ENCODE measurements around the gene COPRS.

Gene COPRS

DNA sequence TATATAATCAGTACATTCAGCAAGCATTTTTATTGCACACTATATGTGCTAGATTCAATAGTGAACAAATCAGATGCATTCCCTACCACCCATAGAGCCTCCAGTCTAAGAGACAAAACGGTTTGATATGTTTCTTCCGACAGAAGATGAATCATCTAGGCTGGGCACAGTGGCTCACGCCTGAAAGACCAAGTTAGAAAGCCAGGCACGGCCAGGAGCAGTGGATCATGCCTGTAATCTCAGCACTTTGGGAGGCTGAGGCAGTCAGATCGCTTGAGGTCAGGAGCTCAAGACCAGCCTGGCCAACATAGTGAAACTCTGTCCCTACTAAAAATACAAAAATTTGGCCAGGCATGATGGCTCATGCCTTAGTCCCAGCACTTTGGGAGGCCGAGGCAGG lies 18.3 kb upstream of the COPRS start:
- H3K27me3 ChIP-seq (ENCODE audit: control insufficient read depth in 1 of 2, insufficient read depth in 2 of 2, low read length in 2 of 2) = no peaks in the 10 kb centered on the region
- peaks cover 66% of the 10 kb centered on the region for H3K36me3 ChIP-seq (ENCODE audit: insufficient read depth, low read length)
- no peak overlapping the region for H3K4me3 ChIP-seq (ENCODE audit: low read depth in 1 of 2, low read length in 2 of 2)
- H3K9ac ChIP-seq (ENCODE audit: low read length) = no peak overlapping the region
- no peaks in the 10 kb centered on the region for H3K9me3 ChIP-seq (ENCODE audit: low read length)
- no peak overlapping the region for H3K27ac ChIP-seq (ENCODE audit: low read depth, low read length)
- H3K4me1 ChIP-seq (ENCODE audit: insufficient read depth, low read length) = no peaks in the 10 kb centered on the region

- peaks cover 59% of the 10 kb centered on the region for H3K36me3 ChIP-seq (ENCODE audit: insufficient read depth, low read length)
- no peak overlapping the region for H3K27ac ChIP-seq (ENCODE audit: low read depth, low read length)
- H3K9ac ChIP-seq (ENCODE audit: low read length) = no peak overlapping the region
- H3K9me3 ChIP-seq (ENCODE audit: low read length) = no peaks in the 10 kb centered on the region
- H3K4me1 ChIP-seq (ENCODE audit: insufficient read depth, low read length) = no peaks in the 10 kb centered on the region
- no peaks in the 10 kb centered on the region for H3K27me3 ChIP-seq (ENCODE audit: control insufficient read depth in 1 of 2, insufficient read depth in 2 of 2, low read length in 2 of 2)
- H3K4me3 ChIP-seq (ENCODE audit: low read depth in 1 of 2, low read length in 2 of 2) = no peak overlapping the region
Observed at GRCh38 chr17:31875081-31875480, 16.0 kb upstream of the COPRS start.

GRCh38 chr17:31869797-31870568 lies 10.9 kb upstream of the COPRS start:
- H3K9me3 ChIP-seq (ENCODE audit: low read length) = no peaks in the 10 kb centered on the region
- H3K27ac ChIP-seq (ENCODE audit: low read depth, low read length) = no peak overlapping the region
- no peak overlapping the region for H3K4me3 ChIP-seq (ENCODE audit: low read depth in 1 of 2, low read length in 2 of 2)
- no peaks in the 10 kb centered on the region for H3K4me1 ChIP-seq (ENCODE audit: insufficient read depth, low read length)
- no peak overlapping the region for H3K9ac ChIP-seq (ENCODE audit: low read length)
- peaks cover 47% of the 10 kb centered on the region for H3K36me3 ChIP-seq (ENCODE audit: insufficient read depth, low read length)
- H3K27me3 ChIP-seq (ENCODE audit: control insufficient read depth in 1 of 2, insufficient read depth in 2 of 2, low read length in 2 of 2) = no peaks in the 10 kb centered on the region

- H3K36me3 ChIP-seq (ENCODE audit: insufficient read depth, low read length) = peaks cover 51% of the 10 kb centered on the region
Observed at GRCh38 chr17:31869031-31869430, 10.0 kb upstream of the COPRS start.

GRCh38 chr17:31859487-31860008 lies 504 bp upstream of the COPRS start:
- H3K4me1 ChIP-seq (ENCODE audit: insufficient read depth, low read length) = peaks cover 17% of the 10 kb centered on the region
- H3K9ac ChIP-seq (ENCODE audit: low read length) = no peak overlapping the region
- H3K27ac ChIP-seq (ENCODE audit: low read depth, low read length) = no peak overlapping the region
- H3K36me3 ChIP-seq (ENCODE audit: insufficient read depth, low read length) = peaks cover 10% of the 10 kb centered on the region
- no peaks in the 10 kb centered on the region for H3K9me3 ChIP-seq (ENCODE audit: low read length)
- H3K27me3 ChIP-seq (ENCODE audit: control insufficient read depth in 1 of 2, insufficient read depth in 2 of 2, low read length in 2 of 2) = no peaks in the 10 kb centered on the region
- H3K4me3 ChIP-seq (ENCODE audit: low read depth in 1 of 2, low read length in 2 of 2) = peak overlapping the region; percentile 17 to 70

More at GRCh38 chr17:31869031-31869430, 10.0 kb upstream of the COPRS start:
- Histone ChIP-seq H3K9ac (ENCODE audit: low read length) (no peak overlapping the region), H3K4me3 (ENCODE audit: low read depth in 1 of 2, low read length in 2 of 2) (no peak overlapping the region), H3K27me3 (ENCODE audit: control insufficient read depth in 1 of 2, insufficient read depth in 2 of 2, low read length in 2 of 2) (no peaks in the 10 kb centered on the region), H3K9me3 (ENCODE audit: low read length) (no peaks in the 10 kb centered on the region), H3K27ac (ENCODE audit: low read depth, low read length) (no peak overlapping the region), H3K4me1 (ENCODE audit: insufficient read depth, low read length) (no peaks in the 10 kb centered on the region)

- H3K27ac ChIP-seq (ENCODE audit: low read depth, low read length) = peak overlapping the region; percentile 72
Observed at GRCh38 chr17:31857920-31858641, 963 bp downstream of the COPRS start.

GRCh38 chr17:31856750-31857149 lies 2.3 kb downstream of the COPRS start:
- Histone ChIP-seq H3K9ac (ENCODE audit: low read length) (no peak overlapping the region), H3K4me3 (ENCODE audit: low read depth in 1 of 2, low read length in 2 of 2) (no peak overlapping the region), H3K27ac (ENCODE audit: low read depth, low read length) (no peak overlapping the region), H3K36me3 (ENCODE audit: insufficient read depth, low read length) (peaks cover 14% of the 10 kb centered on the region), H3K9me3 (ENCODE audit: low read length) (no peaks in the 10 kb centered on the region), H3K27me3 (ENCODE audit: control insufficient read depth in 1 of 2, insufficient read depth in 2 of 2, low read length in 2 of 2) (no peaks in the 10 kb centered on the region), H3K4me1 (ENCODE audit: insufficient read depth, low read length) (peaks cover 17% of the 10 kb centered on the region)

More at GRCh38 chr17:31857920-31858641, 963 bp downstream of the COPRS start:
- H3K4me1 ChIP-seq (ENCODE audit: insufficient read depth, low read length) = peaks cover 17% of the 10 kb centered on the region
- H3K27me3 ChIP-seq (ENCODE audit: control insufficient read depth in 1 of 2, insufficient read depth in 2 of 2, low read length in 2 of 2) = no peaks in the 10 kb centered on the region
- H3K4me3 ChIP-seq (ENCODE audit: low read depth in 1 of 2, low read length in 2 of 2) = peak overlapping the region; percentile 60 to 64
- H3K36me3 ChIP-seq (ENCODE audit: insufficient read depth, low read length) = peaks cover 4% of the 10 kb centered on the region
- H3K9me3 ChIP-seq (ENCODE audit: low read length) = no peaks in the 10 kb centered on the region
- H3K9ac ChIP-seq (ENCODE audit: low read length) = peak overlapping the region; percentile 30

DNA sequence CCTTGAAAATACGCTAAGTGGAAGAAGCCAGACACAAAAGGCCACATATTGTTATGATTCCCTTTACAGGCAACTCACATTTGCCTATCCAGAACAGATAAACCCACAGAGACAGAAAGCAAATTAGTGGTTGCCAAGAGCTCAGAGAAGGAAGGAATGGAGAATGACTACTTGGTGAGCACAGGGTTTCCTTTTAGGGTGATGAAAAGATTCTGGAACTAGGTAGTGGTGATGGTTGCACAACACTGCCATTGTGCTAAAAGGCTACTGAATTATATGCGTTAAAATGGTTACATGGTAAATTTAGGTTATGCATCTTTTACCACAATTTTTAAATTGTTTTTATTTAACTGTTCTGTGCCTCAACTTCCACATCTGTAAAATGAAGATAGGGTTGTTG lies 4.4 kb downstream of the COPRS start:
- H3K27ac ChIP-seq (ENCODE audit: low read depth, low read length) = no peak overlapping the region
- H3K27me3 ChIP-seq (ENCODE audit: control insufficient read depth in 1 of 2, insufficient read depth in 2 of 2, low read length in 2 of 2) = no peaks in the 10 kb centered on the region
- H3K4me3 ChIP-seq (ENCODE audit: low read depth in 1 of 2, low read length in 2 of 2) = no peak overlapping the region
- H3K4me1 ChIP-seq (ENCODE audit: insufficient read depth, low read length) = peaks cover 15% of the 10 kb centered on the region
- no peak overlapping the region for H3K9ac ChIP-seq (ENCODE audit: low read length)
- peaks cover 14% of the 10 kb centered on the region for H3K36me3 ChIP-seq (ENCODE audit: insufficient read depth, low read length)
- H3K9me3 ChIP-seq (ENCODE audit: low read length) = no peaks in the 10 kb centered on the region

- H3K4me1 ChIP-seq (ENCODE audit: insufficient read depth, low read length) = peaks cover 13% of the 10 kb centered on the region
- no peaks in the 10 kb centered on the region for H3K27me3 ChIP-seq (ENCODE audit: control insufficient read depth in 1 of 2, insufficient read depth in 2 of 2, low read length in 2 of 2)
- no peak overlapping the region for H3K4me3 ChIP-seq (ENCODE audit: low read depth in 1 of 2, low read length in 2 of 2)
- no peak overlapping the region for H3K27ac ChIP-seq (ENCODE audit: low read depth, low read length)
- no peaks in the 10 kb centered on the region for H3K9me3 ChIP-seq (ENCODE audit: low read length)
- H3K9ac ChIP-seq (ENCODE audit: low read length) = no peak overlapping the region
- peaks cover 14% of the 10 kb centered on the region for H3K36me3 ChIP-seq (ENCODE audit: insufficient read depth, low read length)
Observed at GRCh38 chr17:31853911-31854470, 5.1 kb downstream of the COPRS start.

GRCh38 chr17:31845291-31845690 lies 13.8 kb downstream of the COPRS start:
- Histone ChIP-seq H3K9me3 (ENCODE audit: low read length) (no peaks in the 10 kb centered on the region), H3K4me1 (ENCODE audit: insufficient read depth, low read length) (peaks cover 30% of the 10 kb centered on the region), H3K27me3 (ENCODE audit: control insufficient read depth in 1 of 2, insufficient read depth in 2 of 2, low read length in 2 of 2) (no peaks in the 10 kb centered on the region), H3K27ac (ENCODE audit: low read depth, low read length) (no peak overlapping the region), H3K4me3 (ENCODE audit: low read depth in 1 of 2, low read length in 2 of 2) (no peak overlapping the region), H3K9ac (ENCODE audit: low read length) (no peak overlapping the region), H3K36me3 (ENCODE audit: insufficient read depth, low read length) (no peaks in the 10 kb centered on the region)

DNA sequence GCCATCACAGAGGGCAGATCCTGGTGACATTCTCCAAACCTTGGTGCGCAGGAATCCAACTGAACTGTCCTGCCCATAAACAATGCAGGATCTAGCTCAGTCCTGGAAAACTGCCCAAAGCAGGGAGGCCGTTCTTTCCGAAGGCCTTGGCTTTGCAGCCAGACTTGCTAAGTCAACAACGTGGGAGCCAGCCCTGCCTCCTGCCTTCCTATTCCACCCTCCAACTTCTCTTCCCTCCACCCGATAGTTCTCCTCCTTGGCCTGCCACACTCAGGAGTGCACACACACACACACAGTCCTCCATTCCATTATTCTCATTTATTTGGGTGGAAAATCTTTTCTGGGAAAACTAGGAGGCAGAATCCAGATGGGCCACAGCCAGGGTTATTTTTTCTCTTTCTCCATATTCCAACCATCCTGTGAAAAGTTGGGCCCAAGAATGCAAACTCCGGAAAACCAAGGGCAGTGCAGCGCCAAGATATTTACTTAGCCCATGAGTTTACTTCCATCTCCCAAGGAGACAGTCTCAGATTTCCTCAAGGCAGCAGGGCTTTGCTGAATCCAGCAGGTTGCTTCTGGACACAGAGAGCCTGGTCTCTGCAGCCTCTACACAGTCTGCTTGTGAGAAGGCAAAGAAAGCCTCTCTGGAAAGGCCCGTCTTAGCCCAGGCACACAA lies 15.8 kb downstream of the COPRS start:
- H3K9me3 ChIP-seq (ENCODE audit: low read length) = no peaks in the 10 kb centered on the region
- H3K4me1 ChIP-seq (ENCODE audit: insufficient read depth, low read length) = peaks cover 30% of the 10 kb centered on the region
- H3K36me3 ChIP-seq (ENCODE audit: insufficient read depth, low read length) = no peaks in the 10 kb centered on the region
- H3K9ac ChIP-seq (ENCODE audit: low read length) = no peak overlapping the region
- H3K27me3 ChIP-seq (ENCODE audit: control insufficient read depth in 1 of 2, insufficient read depth in 2 of 2, low read length in 2 of 2) = no peaks in the 10 kb centered on the region
- peak overlapping the region; percentile 74 for H3K27ac ChIP-seq (ENCODE audit: low read depth, low read length)
- H3K4me3 ChIP-seq (ENCODE audit: low read depth in 1 of 2, low read length in 2 of 2) = peak overlapping the region; percentile 31 to 36

Data from muscle layer of colon (tissue), 2 donors.